Testis (tissue), 2 donors: ENCODE data around the gene DNM1L.

Source experiments
- POLR2A ChIP-seq: fragments of 450-650 bp; IDR thresholded peaks from one replicate; pipeline ENCODE4 v1.6.1; 2017; ENCODE audit warnings: antibody characterized with exemption, mild to moderate bottlenecking, moderate library complexity
- TF ChIP-seq, protein P1 (sequence below), 3 experiments: fragments of 450-650 bp in 2 of 3; fragments of 200-600 bp in 1 of 3; sonication (generic) in 1 of 3; IDR thresholded peaks; one replicate each; pipeline ENCODE4 v1.5.1; 2016 to 2019; ENCODE audit warnings: antibody characterized with exemption in 3 of 3, mild to moderate bottlenecking in 2 of 3, moderate library complexity in 1 of 3

DNA sequence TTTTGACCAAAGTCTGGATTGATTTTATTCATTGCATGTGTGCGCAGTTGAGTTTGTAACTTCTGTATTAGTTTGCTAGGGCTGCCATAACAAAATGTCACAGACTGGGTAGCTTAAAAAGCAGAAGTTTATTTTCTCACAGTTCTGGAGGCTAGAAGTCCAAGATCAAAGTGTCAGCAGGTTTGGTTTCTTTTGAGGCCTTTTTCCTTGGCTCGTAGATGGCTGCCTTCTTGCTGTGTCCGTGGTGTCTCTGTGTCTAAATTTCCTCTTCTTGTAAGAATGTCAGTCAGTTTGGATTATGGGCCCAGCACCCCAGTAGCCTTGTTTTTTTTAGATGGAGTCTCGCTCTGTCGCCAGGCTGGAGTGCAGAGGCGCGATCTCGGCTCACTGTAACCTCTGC, 11.8 kb downstream of the DNM1L start:
- TF ChIP-seq, protein P1, sequence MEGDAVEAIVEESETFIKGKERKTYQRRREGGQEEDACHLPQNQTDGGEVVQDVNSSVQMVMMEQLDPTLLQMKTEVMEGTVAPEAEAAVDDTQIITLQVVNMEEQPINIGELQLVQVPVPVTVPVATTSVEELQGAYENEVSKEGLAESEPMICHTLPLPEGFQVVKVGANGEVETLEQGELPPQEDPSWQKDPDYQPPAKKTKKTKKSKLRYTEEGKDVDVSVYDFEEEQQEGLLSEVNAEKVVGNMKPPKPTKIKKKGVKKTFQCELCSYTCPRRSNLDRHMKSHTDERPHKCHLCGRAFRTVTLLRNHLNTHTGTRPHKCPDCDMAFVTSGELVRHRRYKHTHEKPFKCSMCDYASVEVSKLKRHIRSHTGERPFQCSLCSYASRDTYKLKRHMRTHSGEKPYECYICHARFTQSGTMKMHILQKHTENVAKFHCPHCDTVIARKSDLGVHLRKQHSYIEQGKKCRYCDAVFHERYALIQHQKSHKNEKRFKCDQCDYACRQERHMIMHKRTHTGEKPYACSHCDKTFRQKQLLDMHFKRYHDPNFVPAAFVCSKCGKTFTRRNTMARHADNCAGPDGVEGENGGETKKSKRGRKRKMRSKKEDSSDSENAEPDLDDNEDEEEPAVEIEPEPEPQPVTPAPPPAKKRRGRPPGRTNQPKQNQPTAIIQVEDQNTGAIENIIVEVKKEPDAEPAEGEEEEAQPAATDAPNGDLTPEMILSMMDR (IDR thresholded peaks at IDR 0.05): no peak
- TF ChIP-seq POLR2A: no peak
